ENCODE results near the gene PRDM2.

PRDM2 gene

DNA sequence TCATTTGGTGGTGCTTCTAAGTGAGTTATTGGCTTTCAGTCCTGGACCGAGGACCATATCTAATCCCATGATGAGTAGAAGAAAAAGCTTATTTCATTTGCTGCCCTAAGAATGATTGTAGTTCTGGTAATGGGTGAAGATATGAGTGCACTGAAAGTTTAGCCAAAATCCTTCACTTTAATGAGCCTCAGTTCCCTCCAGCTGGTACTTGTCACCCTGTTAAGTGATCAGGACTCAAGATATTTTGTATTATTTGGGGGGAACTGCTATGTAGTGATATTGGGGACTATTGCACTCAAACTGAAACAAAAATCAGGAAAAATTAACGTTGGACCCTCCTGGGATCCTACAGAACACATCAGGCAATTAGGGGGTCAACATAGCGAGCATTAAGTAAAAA is 165.9 kb downstream of the PRDM2 start:
- DNase-seq, result no peak

DNA sequence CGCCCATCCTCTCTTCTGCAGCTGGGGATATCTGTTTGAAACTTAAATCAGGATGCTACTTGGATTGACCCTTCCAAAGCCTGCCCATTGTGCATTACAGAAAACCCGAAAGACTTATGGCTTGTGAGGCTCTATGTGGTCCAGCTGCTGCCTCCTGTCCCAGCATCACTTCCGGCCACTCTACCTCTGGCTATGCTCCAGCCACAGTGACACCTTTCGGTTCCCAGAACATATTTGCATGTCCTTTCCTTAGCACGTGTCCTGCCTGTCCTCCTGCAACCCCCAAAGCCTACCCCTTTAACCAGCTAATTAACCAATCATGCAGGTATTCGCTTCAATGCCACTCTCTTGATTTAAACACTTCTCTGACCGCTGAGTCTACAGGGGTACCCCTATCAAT is 167.6 kb downstream of the PRDM2 start:
- DNase-seq, result no peak

DNA sequence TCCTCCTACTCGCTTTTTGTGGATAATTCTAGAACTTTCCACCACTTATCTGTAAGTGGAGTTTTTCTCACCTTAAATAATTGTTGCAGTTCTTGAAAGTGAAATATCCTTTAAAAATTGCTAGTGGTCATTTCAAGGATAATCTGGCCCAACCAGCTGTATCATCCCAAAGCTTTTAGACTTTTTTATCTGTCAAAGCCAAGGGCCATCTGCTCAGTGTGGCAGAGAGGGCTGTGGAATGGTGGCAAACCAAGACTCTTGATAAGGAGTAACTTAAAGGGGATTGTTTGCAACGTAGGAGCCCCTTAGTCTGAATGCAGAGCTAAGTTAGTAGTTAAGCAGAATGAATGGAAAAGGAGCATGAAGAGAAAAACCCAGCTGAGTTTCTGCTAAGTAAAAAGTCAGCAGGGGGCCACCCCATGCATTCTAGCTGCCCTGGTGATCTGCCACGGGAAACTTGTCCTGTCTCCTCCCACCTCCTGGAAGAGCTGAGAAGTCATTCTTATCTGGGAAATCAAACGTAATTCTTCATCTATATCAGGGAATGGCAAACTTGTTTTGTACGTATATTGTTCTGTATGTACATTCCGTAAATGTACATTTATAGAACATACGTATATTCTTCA is 169.3 kb downstream of the PRDM2 start:
- no peak for DNase-seq

DNA sequence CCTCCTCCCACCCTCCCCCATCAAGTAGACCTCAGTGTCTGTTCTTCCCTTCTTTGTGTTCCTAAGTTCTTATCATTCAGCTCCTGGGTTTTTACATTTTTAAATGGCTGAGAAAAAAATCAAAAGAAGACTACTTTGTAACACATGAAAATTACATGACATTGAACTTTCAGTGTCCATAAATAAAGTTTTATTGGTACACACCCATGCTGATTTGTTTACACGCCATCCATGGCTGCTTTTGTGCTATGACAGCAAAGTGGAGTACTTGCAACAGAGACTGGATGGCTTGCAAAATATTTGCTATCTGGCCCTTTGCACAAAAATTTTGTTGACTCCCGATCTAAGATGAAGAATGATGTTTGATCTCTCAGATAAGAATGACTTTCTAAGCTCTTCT is 171.4 kb downstream of the PRDM2 start:
- DNase-seq, result no peak

DNA sequence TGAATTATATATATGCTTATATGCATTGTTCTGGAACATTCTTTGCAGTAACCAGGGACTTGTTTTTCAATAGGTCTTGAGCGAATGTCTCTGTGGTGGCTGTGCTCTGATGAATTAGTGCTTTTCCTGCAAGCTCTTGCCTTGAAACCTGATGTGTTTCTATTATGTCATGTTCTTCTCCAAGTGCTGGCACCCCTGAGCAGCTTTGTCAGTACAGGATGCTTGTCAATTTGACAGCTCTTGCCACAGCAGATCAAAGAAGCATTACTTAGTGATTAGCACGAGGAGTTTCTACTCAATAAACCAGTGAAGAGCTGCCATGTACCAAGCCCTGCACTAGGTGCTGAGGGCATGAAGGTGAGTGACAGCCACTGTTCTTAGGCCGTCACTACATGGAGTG is 171.9 kb downstream of the PRDM2 start:
- no peak for DNase-seq

DNA sequence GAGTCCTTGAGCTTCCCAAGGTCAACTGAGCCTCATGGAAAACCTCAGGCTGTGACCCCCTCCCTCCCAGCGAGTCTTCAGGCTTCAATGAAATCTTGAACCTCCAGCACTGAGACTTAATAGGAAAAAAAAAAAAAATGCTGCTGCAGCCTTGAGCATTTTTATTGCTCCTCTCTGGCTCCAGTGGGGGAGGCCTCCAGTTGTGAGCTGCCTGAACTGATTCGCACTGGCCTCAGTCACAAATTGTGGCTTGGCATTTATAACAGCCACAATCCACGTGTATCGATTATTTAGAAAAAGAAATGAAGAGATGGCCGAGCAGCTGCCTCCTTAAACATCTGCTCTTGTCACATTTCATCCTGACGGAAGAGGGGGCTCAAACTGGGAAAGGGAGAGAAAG is 173.0 kb downstream of the PRDM2 start:
- DNase-seq, result no peak
